ENCODE data around the gene SLC47A2. TPM values are rescaled to one million over a fixed set of nuclear protein-coding genes. Genes with fewer than 3 reads are reported as not detected.

Gene SLC47A2
- total and polyA plus RNA-seq, 8 donors: not detected

DNA sequence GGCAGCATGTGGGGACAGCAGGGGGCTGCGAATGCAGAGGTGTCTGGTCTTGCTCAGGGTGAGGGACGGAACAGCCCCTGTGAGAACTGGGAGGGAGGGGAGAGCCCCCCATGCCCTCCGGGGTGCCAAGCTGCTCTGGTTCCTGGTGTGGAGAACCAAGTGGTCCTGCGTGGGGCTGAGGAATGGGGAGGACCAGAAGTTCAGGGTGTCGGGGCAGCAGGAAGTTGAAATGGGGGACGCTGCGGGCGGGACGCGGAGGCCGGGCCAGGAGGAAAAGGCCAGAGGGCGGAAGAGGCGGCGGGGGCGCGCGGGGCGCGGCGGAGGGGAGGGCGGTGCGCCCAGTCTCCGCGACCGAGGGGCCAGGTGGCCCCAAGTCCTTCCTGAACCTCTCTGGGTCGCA, 28.1 kb upstream of the SLC47A2 start:
- Histone ChIP-seq H3K4me3 (peak overlapping the region; percentile 28 to 59 (median 39)), H3K9me3 (no peaks in the 10 kb centered on the region), H3K27ac (no peak overlapping the region), H3K27me3 (no peaks in the 10 kb centered on the region), H3K4me1 (peaks cover 0 to 4% (median 0%) of the 10 kb centered on the region in 3 donors), H3K36me3 (no peaks in the 10 kb centered on the region)
- peak; percentile 36 to 57 (median 48) for ATAC-seq
- intact Hi-C loops (cut with DNase I): no loop called here
- DNase-seq: peak in 2 of 6 donors; percentile 64 to 71
- TF ChIP-seq, protein P1, sequence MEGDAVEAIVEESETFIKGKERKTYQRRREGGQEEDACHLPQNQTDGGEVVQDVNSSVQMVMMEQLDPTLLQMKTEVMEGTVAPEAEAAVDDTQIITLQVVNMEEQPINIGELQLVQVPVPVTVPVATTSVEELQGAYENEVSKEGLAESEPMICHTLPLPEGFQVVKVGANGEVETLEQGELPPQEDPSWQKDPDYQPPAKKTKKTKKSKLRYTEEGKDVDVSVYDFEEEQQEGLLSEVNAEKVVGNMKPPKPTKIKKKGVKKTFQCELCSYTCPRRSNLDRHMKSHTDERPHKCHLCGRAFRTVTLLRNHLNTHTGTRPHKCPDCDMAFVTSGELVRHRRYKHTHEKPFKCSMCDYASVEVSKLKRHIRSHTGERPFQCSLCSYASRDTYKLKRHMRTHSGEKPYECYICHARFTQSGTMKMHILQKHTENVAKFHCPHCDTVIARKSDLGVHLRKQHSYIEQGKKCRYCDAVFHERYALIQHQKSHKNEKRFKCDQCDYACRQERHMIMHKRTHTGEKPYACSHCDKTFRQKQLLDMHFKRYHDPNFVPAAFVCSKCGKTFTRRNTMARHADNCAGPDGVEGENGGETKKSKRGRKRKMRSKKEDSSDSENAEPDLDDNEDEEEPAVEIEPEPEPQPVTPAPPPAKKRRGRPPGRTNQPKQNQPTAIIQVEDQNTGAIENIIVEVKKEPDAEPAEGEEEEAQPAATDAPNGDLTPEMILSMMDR (IDR thresholded peaks at IDR 0.05): no peak
- 11 to 22% methylated on average over 8 to 24 of the region's 26 CpGs for WGBS, 2 donors
- no peak for FAIRE-seq

DNA sequence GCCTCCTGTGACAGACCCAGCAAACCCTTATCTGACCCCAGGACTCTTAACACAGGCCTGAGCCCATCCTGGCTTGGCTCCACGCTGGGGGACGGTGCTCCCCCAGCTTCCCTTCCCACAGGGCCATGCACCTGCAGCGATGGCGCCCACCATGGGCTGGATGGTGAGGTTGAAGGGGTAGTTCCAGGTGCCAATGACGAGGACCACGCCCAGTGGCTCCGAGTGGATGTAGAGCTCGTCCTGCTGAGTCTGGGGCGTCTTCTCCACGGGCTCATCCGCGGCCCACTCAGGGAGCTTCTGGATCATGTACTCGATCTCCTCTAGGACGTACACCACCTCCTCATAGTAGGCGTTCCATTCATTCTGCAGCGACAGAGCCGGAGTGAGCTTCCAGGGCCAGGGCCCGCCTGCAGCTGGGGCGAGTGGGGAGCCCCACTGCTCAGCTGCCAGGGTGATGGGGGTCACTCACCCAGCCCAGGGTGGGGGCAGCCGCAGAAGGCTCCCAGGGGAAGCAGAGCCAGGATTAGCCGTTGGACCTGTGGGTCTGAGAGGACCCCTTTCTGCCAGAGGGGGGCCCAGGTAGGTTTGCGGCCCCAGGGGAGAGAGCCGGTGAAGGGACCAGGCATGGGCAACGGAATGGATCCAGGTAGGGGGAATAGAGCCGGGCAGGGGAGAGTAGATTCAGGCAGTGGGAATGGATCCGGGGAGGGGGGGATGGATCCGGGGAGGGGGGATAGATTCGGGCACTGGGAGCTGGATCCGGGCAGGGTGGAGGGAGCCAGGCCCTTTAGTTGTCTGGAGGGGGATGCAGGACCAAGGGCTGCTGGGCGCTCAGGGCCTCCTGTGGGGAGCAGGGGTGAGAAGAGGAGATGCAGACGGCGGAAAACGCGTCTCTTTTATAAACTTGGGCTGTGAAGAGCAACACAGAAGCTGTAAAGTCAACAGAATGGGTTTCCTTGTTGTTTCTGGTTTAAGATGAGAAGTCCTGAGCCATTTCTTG, 27.0 kb upstream of the SLC47A2 start:
- intact Hi-C loops (cut with DNase I): no loop called here
- TF ChIP-seq, protein P1 (IDR thresholded peaks at IDR 0.05): no peak
- no peaks in the 10 kb centered on the region for H3K27me3 ChIP-seq
- H3K4me1 ChIP-seq: peaks cover 0 to 4% (median 0%) of the 10 kb centered on the region in 3 donors
- 94 to 98% methylated on average over 33 to 34 of the region's 34 CpGs for WGBS, 2 donors
- H3K36me3 ChIP-seq: no peaks in the 10 kb centered on the region
- DNase-seq: peak in 1 of 6 donors; percentile 54
- H3K4me3 ChIP-seq: no peak overlapping the region
- H3K27ac ChIP-seq: no peak overlapping the region
- H3K9me3 ChIP-seq: no peaks in the 10 kb centered on the region
- ATAC-seq: no peak
- FAIRE-seq: no peak

DNA sequence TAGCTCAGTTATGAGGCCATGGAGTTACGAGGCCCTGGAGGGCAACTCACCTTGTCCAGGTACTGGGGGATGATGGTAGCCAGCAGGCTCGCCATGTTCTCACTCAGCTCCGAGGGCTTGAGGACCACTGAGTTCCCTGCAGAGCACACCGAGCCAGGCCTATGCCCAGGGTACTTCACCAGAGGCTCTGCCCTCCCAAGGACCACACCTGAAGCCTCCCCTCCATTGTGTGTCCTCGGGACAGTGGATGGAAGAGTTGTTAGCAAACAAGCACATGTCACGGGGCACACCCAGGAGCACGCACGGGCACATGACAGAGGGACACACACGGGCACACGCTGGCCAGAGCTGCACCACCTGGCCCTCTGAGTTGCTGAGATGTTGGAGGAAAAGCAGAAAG, 26.1 kb upstream of the SLC47A2 start:
- H3K36me3 ChIP-seq: no peaks in the 10 kb centered on the region
- intact Hi-C loops (cut with DNase I): no loop called here
- ATAC-seq (no peak), DNase-seq (peak in 1 of 6 donors; percentile 40), FAIRE-seq (no peak)
- peaks cover 0 to 4% (median 0%) of the 10 kb centered on the region in 3 donors for H3K4me1 ChIP-seq
- H3K9me3 ChIP-seq: no peaks in the 10 kb centered on the region
- H3K27me3 ChIP-seq: no peaks in the 10 kb centered on the region
- no peak overlapping the region for H3K27ac ChIP-seq
- H3K4me3 ChIP-seq: no peak overlapping the region
- WGBS, 2 donors: 82 to 88% methylated on average over 10 of the region's 10 CpGs
- TF ChIP-seq, protein P1 (IDR thresholded peaks at IDR 0.05): no peak

DNA sequence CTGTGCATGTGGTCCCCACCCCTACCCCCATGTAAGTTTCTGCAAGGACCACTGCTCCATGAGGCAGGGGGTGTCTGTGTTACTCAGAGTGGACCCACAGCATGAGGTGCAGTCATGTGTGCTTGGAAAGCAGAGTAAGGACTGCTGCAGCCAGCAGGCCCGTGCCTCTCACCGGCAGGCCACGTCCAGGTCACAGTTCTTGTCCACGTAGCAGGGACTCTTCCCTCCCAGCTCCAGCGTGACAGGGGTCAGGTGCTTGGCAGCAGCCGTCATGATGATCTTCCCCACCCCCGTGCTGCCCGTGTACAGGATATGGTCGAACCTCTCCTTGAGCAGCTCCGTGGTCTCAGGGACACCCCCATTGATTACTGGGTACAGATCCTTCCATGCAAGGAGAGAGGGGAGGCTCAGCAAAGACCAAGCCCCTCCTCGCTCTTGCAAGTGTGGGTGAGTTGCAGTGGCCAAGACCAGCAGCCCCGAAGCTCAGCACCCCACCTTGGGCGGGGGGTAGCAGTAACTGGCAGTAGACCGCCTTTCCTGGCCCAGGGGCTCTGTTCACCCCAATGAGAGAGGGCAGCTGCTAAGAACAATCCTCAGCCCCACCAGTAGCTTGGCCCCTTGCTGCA, 25.6 kb upstream of the SLC47A2 start:
- Histone ChIP-seq H3K4me3 (no peak overlapping the region), H3K27me3 (no peaks in the 10 kb centered on the region), H3K36me3 (no peaks in the 10 kb centered on the region), H3K4me1 (peaks cover 0 to 4% (median 0%) of the 10 kb centered on the region in 3 donors), H3K9me3 (no peaks in the 10 kb centered on the region), H3K27ac (no peak overlapping the region)
- FAIRE-seq: no peak
- TF ChIP-seq, protein P1 (IDR thresholded peaks at IDR 0.05): no peak
- ATAC-seq: no peak
- WGBS, 2 donors: 74% methylated on average over 14 of the region's 14 CpGs
- DNase-seq: peak in 1 of 6 donors; percentile 42
- intact Hi-C loops (cut with DNase I): no loop called here

Data from pancreas (tissue), 10 donors.